HG03571 (cell line): ENCODE measurements around the gene OGG1.

Experiments
- ATAC-seq: cut with Tn5 transposase; IDR thresholded peaks from one replicate; pipeline ENCODE4 v1.9.1; 2021; ENCODE audit not compliant: unreplicated experiment

The OGG1 gene

DNA sequence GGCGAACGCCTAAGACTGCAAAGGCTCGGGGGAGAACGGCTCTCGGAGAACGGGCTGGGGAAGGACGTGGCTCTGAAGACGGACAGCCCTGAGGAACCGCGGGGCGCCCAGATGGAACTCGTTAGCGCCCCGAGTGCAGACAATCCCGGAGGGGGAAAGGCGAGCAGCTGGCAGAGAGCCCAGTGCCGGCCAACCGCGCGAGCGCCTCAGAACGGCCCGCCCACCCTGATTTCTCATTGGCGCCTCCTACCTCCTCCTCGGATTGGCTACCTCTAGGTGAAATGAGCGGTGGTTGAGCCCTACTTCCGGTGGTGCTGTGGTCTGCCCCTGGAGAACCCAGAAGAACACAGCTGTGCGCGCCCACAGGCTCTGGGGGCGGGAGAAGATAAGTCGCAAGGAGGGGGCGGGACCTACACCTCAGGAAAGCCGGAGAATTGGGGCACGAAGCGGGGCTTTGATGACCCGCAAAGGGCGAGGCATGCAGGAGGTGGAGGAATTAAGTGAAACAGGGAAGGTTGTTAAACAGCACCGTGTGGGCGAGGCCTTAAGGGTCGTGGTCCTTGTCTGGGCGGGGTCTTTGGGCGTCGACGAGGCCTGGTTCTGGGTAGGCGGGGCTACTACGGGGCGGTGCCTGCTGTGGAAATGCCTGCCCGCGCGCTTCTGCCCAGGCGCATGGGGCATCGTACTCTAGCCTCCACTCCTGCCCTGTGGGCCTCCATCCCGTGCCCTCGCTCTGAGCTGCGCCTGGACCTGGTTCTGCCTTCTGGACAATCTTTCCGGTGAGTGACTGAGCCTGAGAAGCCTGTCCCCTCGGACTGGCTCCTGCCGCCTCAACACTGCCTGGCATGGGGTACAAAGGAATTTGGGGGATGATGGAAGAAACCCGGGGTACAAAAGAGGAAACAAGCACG is at the start of gene OGG1:
OGG1 (plus strand) TSS at position 308 of the 911 bp plus-strand sequence; CDS start at position 643, 335 bp downstream.
- ATAC-seq = peak; percentile 89

DNA sequence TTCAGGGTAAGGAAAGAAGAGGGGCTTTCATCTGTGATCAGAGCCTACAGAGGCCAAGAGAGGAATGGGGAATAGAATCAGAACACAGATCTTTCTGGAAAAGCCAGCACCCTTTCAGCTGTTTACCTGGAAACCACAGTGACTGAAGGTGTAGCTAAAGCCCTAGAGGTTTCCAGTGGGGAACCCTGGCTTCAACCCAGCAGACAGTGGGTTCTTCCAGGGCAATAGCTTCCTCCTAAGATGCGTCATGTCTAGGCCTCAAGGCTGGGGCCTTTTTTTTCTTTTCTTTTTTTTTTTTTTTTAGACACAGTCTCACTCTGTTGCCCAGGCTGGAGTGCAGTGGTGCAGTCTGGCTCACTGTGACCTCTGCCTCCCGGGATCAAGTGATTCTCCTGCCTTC is 49.2 kb upstream of the OGG1 start:
- no peak for ATAC-seq

DNA sequence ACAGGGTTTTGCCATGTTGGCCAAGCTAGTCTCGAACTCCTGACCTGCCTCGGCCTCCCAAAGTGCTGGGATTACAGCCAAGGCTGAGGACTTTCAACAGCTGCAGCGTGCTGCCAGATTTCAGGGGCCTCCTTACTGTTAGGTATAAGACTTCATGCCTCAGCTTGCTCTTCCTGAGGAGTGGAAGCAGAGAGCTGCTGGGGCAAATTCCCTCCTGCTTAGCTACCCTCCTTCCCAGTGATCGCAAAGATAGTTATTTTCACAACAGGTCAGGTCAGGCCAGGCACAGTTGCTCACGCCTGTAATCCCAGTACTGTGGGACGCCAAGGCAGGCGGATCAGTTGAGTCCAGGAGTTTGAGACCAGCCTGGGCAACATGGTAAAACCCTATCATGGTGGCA is 48.7 kb upstream of the OGG1 start:
- ATAC-seq = no peak

DNA sequence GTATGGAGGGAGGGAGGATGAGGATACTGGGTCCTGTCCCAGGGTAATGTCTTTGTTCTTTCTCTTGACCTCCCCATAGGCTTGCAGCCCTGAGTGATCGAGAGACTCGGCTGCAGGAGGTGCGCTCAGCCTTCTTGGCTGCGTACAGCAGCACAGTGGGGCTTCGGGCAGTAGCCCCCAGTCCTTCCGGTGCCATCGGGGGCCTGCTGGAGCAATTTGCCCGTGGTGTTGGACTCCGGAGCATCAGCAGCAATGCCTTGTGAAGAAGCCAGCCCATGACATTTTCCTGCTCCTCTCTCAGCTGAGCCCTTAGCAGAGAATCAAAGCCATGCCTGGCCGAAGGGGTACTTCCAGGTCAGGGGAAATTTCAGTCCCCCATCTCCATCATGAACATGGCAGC is 48.0 kb upstream of the OGG1 start:
- no peak for ATAC-seq

- ATAC-seq = no peak
These were observed 46.5 kb upstream of the OGG1 start for GRCh38 chr3:9703240-9703639.

DNA sequence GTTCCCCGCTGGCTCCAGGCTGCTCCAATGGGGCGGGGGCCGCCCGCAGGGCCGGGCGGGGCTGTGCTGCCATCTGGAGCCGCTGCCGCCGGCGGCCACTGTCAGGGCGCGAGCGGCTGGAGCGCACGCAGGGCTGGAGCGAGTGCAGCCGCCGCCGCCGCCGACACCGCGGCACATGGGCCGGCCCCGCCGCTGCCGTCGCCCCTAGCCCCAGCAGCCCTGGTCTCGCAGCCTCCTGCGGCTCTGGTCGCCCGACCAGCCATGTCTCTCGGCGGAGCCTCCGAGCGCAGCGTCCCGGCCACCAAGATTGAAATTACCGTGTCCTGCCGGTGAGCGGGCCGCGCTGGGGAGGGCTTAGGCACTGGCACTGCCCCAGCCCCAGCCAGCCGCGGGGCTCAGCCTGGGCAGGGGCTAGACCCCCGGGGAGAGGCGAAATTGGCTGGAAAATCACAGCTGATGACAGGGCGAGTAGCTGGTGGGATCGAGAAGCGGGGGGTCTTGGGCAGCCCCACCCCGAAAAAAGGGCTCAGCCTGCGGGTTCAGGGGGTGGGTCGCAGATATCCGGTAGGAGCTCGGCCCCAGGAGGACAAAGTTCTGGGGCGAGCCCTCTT is 45.9 kb upstream of the OGG1 start, which contains the start of gene CPNE9:
CPNE9 (plus strand) TSS at position 98 of the 611 bp plus-strand sequence; CDS start at position 262, 164 bp downstream.
- ATAC-seq = no peak

- no peak for ATAC-seq
These were observed 45.1 kb upstream of the OGG1 start for GRCh38 chr3:9704347-9705322.

- ATAC-seq = no peak
These were observed 39.5 kb upstream of the OGG1 start for GRCh38 chr3:9710174-9710739.

DNA sequence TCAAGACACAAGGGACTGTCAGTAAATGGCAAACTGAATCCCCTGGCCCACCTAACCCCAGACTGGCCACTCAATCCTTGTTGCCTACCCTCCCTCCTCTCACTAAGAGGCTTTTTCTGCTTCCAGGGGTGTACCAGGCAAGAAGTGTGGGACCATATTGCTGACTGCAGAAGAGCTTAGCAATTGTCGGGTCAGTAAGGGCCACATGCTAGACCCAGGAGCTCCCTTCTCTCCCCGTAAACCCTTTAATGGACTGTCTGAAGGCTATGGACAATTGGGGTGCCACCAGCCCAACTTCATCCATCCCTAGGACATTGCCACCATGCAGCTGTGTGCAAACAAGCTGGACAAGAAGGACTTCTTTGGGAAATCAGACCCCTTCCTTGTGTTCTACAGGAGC is 37.3 kb upstream of the OGG1 start:
- no peak for ATAC-seq

GRCh38 chr3:9713142-9713541 is 36.6 kb upstream of the OGG1 start:
- no peak for ATAC-seq

- ATAC-seq = no peak
These were observed 34.6 kb upstream of the OGG1 start for GRCh38 chr3:9715136-9715535.

- no peak for ATAC-seq
These were observed 33.9 kb upstream of the OGG1 start for GRCh38 chr3:9715764-9716437.

- ATAC-seq = no peak
These were observed 32.8 kb upstream of the OGG1 start for GRCh38 chr3:9716801-9717555.

DNA sequence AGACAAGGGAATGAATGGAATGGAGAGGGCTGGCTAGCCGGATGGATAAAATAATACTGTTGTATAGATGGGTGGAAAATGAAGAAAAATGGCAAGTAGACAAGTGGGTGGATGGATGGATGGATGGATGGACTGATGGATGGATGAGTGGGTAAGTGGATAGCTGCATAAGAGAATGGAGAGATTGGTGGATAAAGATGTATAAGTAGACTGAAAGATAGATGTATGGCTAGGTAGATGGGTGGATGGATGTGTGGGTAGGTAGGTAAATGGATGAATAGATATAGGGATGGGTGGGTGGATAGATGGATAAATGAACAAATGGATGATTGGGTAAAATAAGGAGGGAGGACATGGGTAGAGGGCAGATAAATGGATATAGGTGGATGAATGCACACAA is 32.2 kb upstream of the OGG1 start:
- ATAC-seq = no peak

DNA sequence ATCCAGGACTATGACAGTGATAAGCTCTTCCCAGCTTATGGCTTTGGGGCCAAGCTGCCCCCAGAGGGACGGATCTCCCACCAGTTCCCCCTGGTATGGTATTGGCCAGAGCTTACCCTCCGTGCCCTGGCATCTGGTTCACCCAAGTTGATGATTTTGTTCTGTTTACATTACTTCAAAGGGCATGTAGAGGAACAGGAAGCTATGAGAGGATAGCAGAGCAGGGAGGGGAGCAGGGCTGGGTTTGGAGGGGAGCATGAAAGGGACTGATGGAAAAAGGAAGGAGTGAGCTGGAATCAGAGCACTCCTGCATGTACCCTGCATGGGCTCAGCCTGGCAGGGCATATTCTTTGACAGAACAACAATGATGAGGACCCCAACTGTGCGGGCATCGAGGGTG is 31.6 kb upstream of the OGG1 start:
- ATAC-seq = no peak

DNA sequence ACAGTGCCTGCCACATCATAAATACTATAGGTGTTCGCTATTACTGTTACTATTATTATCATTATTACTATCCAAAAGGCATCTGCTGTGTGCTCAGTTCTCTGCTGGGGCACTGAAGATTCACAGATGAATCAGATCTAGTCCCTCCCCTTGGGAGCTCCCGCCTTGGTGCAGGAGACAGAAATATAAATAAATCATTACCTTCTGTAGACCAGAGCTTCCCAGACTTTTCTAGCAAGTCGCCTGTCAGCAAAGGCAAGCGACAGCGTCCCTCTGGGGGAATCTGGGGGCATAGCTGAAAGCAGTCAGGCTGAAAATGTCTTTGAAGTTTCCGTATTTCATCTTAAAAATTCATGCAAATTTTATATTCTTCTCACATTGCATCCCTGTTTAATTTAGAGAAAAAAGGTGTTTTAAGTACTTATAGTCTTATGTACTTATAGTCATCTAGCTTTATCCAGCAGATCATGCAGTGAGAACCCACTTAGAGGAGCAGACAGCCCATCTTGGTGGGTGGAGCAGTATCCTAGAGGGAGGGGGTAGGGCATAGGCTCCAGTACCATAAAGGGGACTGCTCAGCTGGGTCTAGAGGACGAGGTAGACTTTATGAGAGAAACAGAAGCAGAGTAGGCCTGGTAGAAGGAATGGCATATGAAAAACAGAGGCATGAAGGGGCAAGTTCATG is 28.6 kb upstream of the OGG1 start:
- no peak for ATAC-seq

GRCh38 chr3:9721700-9722060 is 28.1 kb upstream of the OGG1 start:
- no peak for ATAC-seq

- ATAC-seq = no peak
These were observed 23.8 kb upstream of the OGG1 start for GRCh38 chr3:9725775-9726515.
